Thoracic aorta (tissue), 2 donors: ENCODE measurements around the gene NPTXR. TPM values are rescaled to one million over a fixed set of nuclear protein-coding genes. Genes with fewer than 3 reads are reported as not detected.
A peak's percentile ranks its signal among the peaks of the same experiment; 100 is the strongest.

Source experiments
- ATAC-seq: fragments of 150-250 bp; one replicate; pipeline ENCODE4 v1.8.0; 2017; ENCODE audit warnings: low read depth; ENCODE audit not compliant: insufficient number of reproducible peaks, low FRiP score
- DNase-seq: peaks from one replicate; pipeline ENCODE4 v3.0.0-alpha.2; 2020; ENCODE audit warnings: low spot score
- H3K27ac ChIP-seq, 2 donors: fragments of 200-600 bp; sonication (generic); 1 replicate in 1 of 2; 2 replicates in 1 of 2; pipeline ENCODE4 v1.5.1; 2016; ENCODE audit warnings: mild to moderate bottlenecking in 2 of 2, moderate library complexity in 2 of 2
- H3K27me3 ChIP-seq: fragments of 200-600 bp; sonication (generic); replicated peaks from 2 replicates; pipeline ENCODE4 v1.6.0; 2016; ENCODE audit warnings: mild to moderate bottlenecking; ENCODE audit not compliant: insufficient read depth
- H3K36me3 ChIP-seq: fragments of 200-600 bp; sonication (generic); one replicate; pipeline ENCODE4 v1.5.1; 2016
- H3K4me1 ChIP-seq, 2 donors: fragments of 200-600 bp; sonication (generic); 1 replicate in 1 of 2; 2 replicates in 1 of 2; pipeline versions ENCODE4 v1.5.1 to v1.6.0; 2016; ENCODE audit warnings: low read depth in 2 of 2, mild to moderate bottlenecking in 1 of 2; ENCODE audit not compliant: control insufficient read depth in 1 of 2
- H3K4me3 ChIP-seq: fragments of 200-600 bp; sonication (generic); 2 replicates; pipeline ENCODE4 v1.5.1; 2016; ENCODE audit warnings: mild to moderate bottlenecking
- H3K9me3 ChIP-seq: fragments of 200-600 bp; sonication (generic); 2 replicates; pipeline ENCODE4 v1.5.1; 2016
- total RNA-seq, 2 donors: library from RNA; depleted of rRNA; stranded (reverse); fragments of >200 nt; gene quantifications; one replicate each; pipeline versions ENCODE4 v1.1.0 to v1.2.3, GENCODE V29; 2016
- TF ChIP-seq, protein P1 (sequence below): fragments of 200-600 bp; sonication (generic); IDR thresholded peaks from one replicate; pipeline ENCODE4 v1.5.1; 2019; ENCODE audit warnings: antibody characterized with exemption

NPTXR gene
- total RNA-seq, 2 donors from 2014 or later: 29.3 to 50.8 TPM

DNA sequence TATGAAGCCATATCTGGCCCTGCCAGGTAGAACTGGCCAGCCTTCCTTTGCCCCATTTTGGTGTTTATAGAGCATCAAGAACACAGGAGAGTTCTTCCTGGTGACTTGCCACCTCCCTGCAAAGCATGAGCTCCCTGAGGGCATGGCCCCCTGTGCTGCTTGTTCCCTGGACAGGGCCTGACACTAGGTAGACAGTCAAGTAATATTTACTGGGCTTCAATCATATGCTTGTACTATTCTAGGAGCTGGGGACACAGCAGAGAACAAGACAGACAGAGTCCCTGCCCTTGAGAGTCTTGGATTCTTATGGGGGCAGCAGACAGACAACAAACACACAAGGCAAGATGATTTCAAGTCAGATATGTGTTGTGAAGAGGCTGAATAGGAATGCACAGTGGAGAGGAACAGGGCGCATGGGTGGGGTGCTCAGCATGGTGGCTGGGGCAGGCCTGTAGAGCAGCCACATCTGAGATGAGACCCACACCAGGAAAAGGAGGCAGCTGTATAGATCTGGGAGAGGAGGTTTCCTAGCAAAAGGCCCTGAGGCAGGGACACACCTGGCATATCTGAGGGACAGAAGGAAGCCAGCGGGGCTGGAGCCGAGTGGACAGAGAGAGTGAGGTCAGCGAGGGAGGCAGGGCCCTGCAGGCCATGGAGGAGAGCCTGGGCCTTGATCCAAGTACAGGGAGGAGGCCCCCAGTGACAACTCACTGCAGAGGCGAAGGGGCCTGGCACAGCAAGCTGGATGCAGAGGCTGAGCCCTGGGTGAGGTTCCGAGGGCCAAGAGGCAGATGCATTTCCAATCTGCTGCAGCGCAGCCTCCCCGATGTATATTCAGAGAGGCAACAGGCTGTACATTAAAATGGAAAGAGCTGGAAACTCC, 38.4 kb upstream of the NPTXR start:
- DNase-seq (peak; percentile 54), ATAC-seq (peak; percentile 30)
- H3K4me3 ChIP-seq: peak overlapping the region; percentile 71
- H3K4me1 ChIP-seq: peaks cover 24 to 36% of the 10 kb centered on the region in 2 donors
- peak overlapping the region; percentile 86 for H3K27ac ChIP-seq
- H3K9me3 ChIP-seq: no peaks in the 10 kb centered on the region
- H3K27me3 ChIP-seq: no peaks in the 10 kb centered on the region
- H3K36me3 ChIP-seq: no peaks in the 10 kb centered on the region
- TF ChIP-seq, protein P1, sequence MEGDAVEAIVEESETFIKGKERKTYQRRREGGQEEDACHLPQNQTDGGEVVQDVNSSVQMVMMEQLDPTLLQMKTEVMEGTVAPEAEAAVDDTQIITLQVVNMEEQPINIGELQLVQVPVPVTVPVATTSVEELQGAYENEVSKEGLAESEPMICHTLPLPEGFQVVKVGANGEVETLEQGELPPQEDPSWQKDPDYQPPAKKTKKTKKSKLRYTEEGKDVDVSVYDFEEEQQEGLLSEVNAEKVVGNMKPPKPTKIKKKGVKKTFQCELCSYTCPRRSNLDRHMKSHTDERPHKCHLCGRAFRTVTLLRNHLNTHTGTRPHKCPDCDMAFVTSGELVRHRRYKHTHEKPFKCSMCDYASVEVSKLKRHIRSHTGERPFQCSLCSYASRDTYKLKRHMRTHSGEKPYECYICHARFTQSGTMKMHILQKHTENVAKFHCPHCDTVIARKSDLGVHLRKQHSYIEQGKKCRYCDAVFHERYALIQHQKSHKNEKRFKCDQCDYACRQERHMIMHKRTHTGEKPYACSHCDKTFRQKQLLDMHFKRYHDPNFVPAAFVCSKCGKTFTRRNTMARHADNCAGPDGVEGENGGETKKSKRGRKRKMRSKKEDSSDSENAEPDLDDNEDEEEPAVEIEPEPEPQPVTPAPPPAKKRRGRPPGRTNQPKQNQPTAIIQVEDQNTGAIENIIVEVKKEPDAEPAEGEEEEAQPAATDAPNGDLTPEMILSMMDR: no peak

DNA sequence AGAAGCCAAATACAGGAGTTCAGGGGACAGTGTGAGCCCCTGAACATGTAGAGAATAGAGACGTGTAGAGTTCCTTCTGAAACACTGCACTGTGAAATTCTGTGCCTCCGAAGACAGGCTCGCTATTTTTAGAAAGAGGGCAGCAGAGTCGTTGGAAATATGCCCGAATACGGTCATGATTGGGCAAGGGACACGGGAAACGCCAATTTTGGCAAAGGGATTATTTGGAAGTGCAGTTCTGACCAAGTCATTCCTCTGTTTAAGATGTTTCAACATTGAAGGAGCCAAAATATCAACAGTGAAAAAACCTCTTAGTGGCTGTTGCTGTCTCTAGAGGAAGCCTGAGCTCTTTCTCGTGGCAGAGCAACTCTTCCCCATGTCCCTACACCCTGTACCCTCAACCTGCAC, 37.6 kb upstream of the NPTXR start:
- TF ChIP-seq, protein P1: no peak
- peak overlapping the region; percentile 86 for H3K27ac ChIP-seq
- peak overlapping the region; percentile 71 for H3K4me3 ChIP-seq
- peaks cover 24 to 36% of the 10 kb centered on the region in 2 donors for H3K4me1 ChIP-seq
- H3K9me3 ChIP-seq: no peaks in the 10 kb centered on the region
- H3K27me3 ChIP-seq: no peaks in the 10 kb centered on the region
- no peak for DNase-seq
- H3K36me3 ChIP-seq: no peaks in the 10 kb centered on the region
- ATAC-seq: peak; percentile 91

GRCh38 chr22:38879961-38880360, 36.1 kb upstream of the NPTXR start:
- H3K4me3 ChIP-seq: no peak overlapping the region
- no peak overlapping the region for H3K27ac ChIP-seq
- ATAC-seq: no peak
- H3K4me1 ChIP-seq: peaks cover 24 to 36% of the 10 kb centered on the region in 2 donors
- no peaks in the 10 kb centered on the region for H3K36me3 ChIP-seq
- no peaks in the 10 kb centered on the region for H3K9me3 ChIP-seq
- H3K27me3 ChIP-seq: no peaks in the 10 kb centered on the region
- TF ChIP-seq, protein P1: no peak
- DNase-seq: no peak

GRCh38 chr22:38879108-38879729, 35.4 kb upstream of the NPTXR start:
- Histone ChIP-seq H3K27me3 (no peaks in the 10 kb centered on the region), H3K9me3 (no peaks in the 10 kb centered on the region), H3K4me1 (peaks cover 24 to 36% of the 10 kb centered on the region in 2 donors), H3K36me3 (no peaks in the 10 kb centered on the region), H3K4me3 (no peak overlapping the region), H3K27ac (no peak overlapping the region)
- TF ChIP-seq, protein P1: no peak
- no peak for DNase-seq
- ATAC-seq: no peak

GRCh38 chr22:38878001-38878400, 34.2 kb upstream of the NPTXR start:
- Histone ChIP-seq H3K4me1 (peaks cover 23 to 44% of the 10 kb centered on the region in 2 donors), H3K36me3 (no peaks in the 10 kb centered on the region), H3K9me3 (no peaks in the 10 kb centered on the region), H3K27me3 (no peaks in the 10 kb centered on the region), H3K4me3 (no peak overlapping the region), H3K27ac (no peak overlapping the region)
- no peak for DNase-seq
- TF ChIP-seq, protein P1: no peak
- no peak for ATAC-seq
